Activated B cell treated with CpG ODN at 0.5 μM for 24 hours (primary cell): Measurements from ENCODE around the gene MUCL3. TPM values are rescaled to one million over a fixed set of nuclear protein-coding genes. Genes with fewer than 3 reads are reported as not detected.
A peak's percentile ranks its signal among the peaks of the same experiment; 100 is the strongest.
"Not testable (repeated sequence)": the region's sequence is repeated elsewhere in the genome, so short reads cannot be mapped to it uniquely, and the experiment has no call there.

Experiments used
- ATAC-seq: fragments of 200-7000 bp; cut with Tn5 transposase; one replicate; pipeline ENCODE4 v1.10.0; 2021; ENCODE audit warnings: low read depth, mild to moderate bottlenecking, moderate library complexity
- CTCF ChIA-PET: fragments of 350-600 bp; sonication (Branson Sonifier 250); formaldehyde crosslinking; loops from one replicate; lab custom pipeline; 2021; ENCODE audit warnings: antibody characterized with exemption; lab: Charles Lee
- POLR2A ChIA-PET: fragments of 350-600 bp; sonication (Branson Sonifier 250); formaldehyde crosslinking; loops from one replicate; lab custom pipeline; 2021; ENCODE audit warnings: antibody characterized with exemption; lab: Charles Lee
- DNase-seq: peaks from one replicate; pipeline ENCODE4 v3.0.0; 2022
- H3K27ac Mint-ChIP-seq: one replicate; pipeline ENCODE4 v1.8.0; 2020; ENCODE audit warnings: mixed read lengths
- H3K27me3 Mint-ChIP-seq: one replicate; pipeline ENCODE4 v1.8.0; 2021; ENCODE audit warnings: mixed read lengths
- H3K36me3 Mint-ChIP-seq: one replicate; pipeline ENCODE4 v1.8.0; 2021; ENCODE audit warnings: low read depth, mixed read lengths
- H3K4me1 Mint-ChIP-seq: one replicate; pipeline ENCODE4 v1.8.0; 2021; ENCODE audit warnings: mixed read lengths
- H3K4me3 Mint-ChIP-seq: one replicate; pipeline ENCODE4 v1.8.0; 2020; ENCODE audit warnings: mild to moderate bottlenecking, mixed read lengths
- H3K9me3 Mint-ChIP-seq: one replicate; pipeline ENCODE4 v1.8.0; 2020; ENCODE audit warnings: mixed read lengths
- CTCF ChIP-seq: fragments of 200-600 bp; IDR thresholded peaks from one replicate; pipeline ENCODE4 v1.8.0; 2022; ENCODE audit warnings: antibody characterized with exemption, mild to moderate bottlenecking
- intact Hi-C: fragments of 100-400 bp; cut with micrococcal nuclease; formaldehyde crosslinking; loops from one replicate; pipeline ENCODE4 v1.15.1; 2024
- total RNA-seq: library from RNA; stranded (reverse); gene quantifications from 2 replicates; pipeline ENCODE4 v1.2.3, GENCODE V29; 2022

Gene MUCL3
- total RNA-seq, 1 donor from 2014 or later: not detected

- H3K9me3 Mint-ChIP-seq: no peaks in the 10 kb centered on the region
- no peaks in the 10 kb centered on the region for H3K27me3 Mint-ChIP-seq
- ChIA-PET POLR2A (no interaction called here), CTCF (no interaction called here)
- intact Hi-C loops: loop anchor here (10.0 kb wide), 1 partner anchor 438 kb away; no protein-coding TSS in a partner anchor
- H3K4me3 Mint-ChIP-seq: no peak overlapping the region
- H3K36me3 Mint-ChIP-seq: peaks cover 25% of the 10 kb centered on the region
- peak overlapping the region; percentile 57 for H3K27ac Mint-ChIP-seq
- ATAC-seq (no peak), DNase-seq (no peak)
- H3K4me1 Mint-ChIP-seq: peaks cover 24% of the 10 kb centered on the region
- TF ChIP-seq CTCF: no peak
Measured at GRCh38 chr6:30902709-30903108, 38.1 kb upstream of the MUCL3 start.

- Mint-ChIP-seq H3K36me3 (peaks cover 22% of the 10 kb centered on the region), H3K9me3 (no peaks in the 10 kb centered on the region), H3K27ac (no peak overlapping the region), H3K4me1 (peaks cover 29% of the 10 kb centered on the region), H3K27me3 (no peaks in the 10 kb centered on the region), H3K4me3 (no peak overlapping the region)
- ChIA-PET POLR2A (interaction anchor here (0.7 to 1.7 kb wide), 3 partner anchors 10 to 234 kb away, joined by 7 to 10 read pairs (median 8); partner anchors contain the start of gene VARS2), CTCF (interaction anchor here (1.2 kb wide), 1 partner anchor 11 kb away, joined by 4 read pairs; the partner anchor contains the start of gene VARS2)
- no peak for DNase-seq
- ATAC-seq: no peak
- no peak for TF ChIP-seq CTCF
- intact Hi-C loops: loop anchor here (10.0 kb wide), 1 partner anchor 438 kb away; no protein-coding TSS in a partner anchor
Measured at GRCh38 chr6:30903236-30903635, 37.5 kb upstream of the MUCL3 start.

GRCh38 chr6:30907290-30907757, 33.4 kb upstream of the MUCL3 start:
- H3K36me3 Mint-ChIP-seq: peaks cover 31% of the 10 kb centered on the region
- peak overlapping the region; percentile 97 for H3K4me3 Mint-ChIP-seq
- intact Hi-C loops: loop anchor here (5.0 to 10.0 kb wide), 2 partner anchors 225 to 443 kb away; no protein-coding TSS in a partner anchor
- H3K4me1 Mint-ChIP-seq: peaks cover 33% of the 10 kb centered on the region
- POLR2A ChIA-PET: interaction anchor here (0.6 to 2.1 kb wide), 7 partner anchors 23 to 460 kb away, joined by 3 to 10 read pairs (median 6); partner anchors contain the start of genes DDR1 and MDC1
- ATAC-seq, H3K9me3 Mint-ChIP-seq, H3K27me3 Mint-ChIP-seq, DNase-seq, CTCF ChIA-PET: not testable (repeated sequence)
- H3K27ac Mint-ChIP-seq: peak overlapping the region; percentile 69

- Mint-ChIP-seq H3K36me3 (peaks cover 35% of the 10 kb centered on the region), H3K27ac (peak within 1 kb of the TSS; percentile 69), H3K4me1 (peaks cover 26% of the 10 kb centered on the region), H3K9me3 (no peaks in the 10 kb centered on the region), H3K4me3 (peak within 1 kb of the TSS; percentile 97), H3K27me3 (no peaks in the 10 kb centered on the region)
- TF ChIP-seq CTCF: no peak
- intact Hi-C loops: loop anchor here (1.0 to 10.0 kb wide), 3 partner anchors 25 to 443 kb away; no protein-coding TSS in a partner anchor
- ATAC-seq: peak; percentile 97
- CTCF ChIA-PET: no interaction called here
- DNase-seq: peak; percentile 76
- POLR2A ChIA-PET: interaction anchor here (0.6 to 2.1 kb wide), 7 partner anchors 24 to 459 kb away, joined by 3 to 10 read pairs (median 5); partner anchors contain the start of genes DDR1 and MDC1
Measured at GRCh38 chr6:30907758-30908591, 32.8 kb upstream of the MUCL3 start, which contains the start of gene GTF2H4. Gene GTF2H4 (plus strand): TSS chr6:30908207.

GRCh38 chr6:30908700-30909099, 32.1 kb upstream of the MUCL3 start:
- TF ChIP-seq CTCF: no peak
- no peak for ATAC-seq
- peak overlapping the region; percentile 97 for H3K4me3 Mint-ChIP-seq
- no peaks in the 10 kb centered on the region for H3K9me3 Mint-ChIP-seq
- DNase-seq: no peak
- intact Hi-C loops: loop anchor here (1.0 to 10.0 kb wide), 3 partner anchors 25 to 444 kb away; no protein-coding TSS in a partner anchor
- ChIA-PET CTCF (no interaction called here), POLR2A (interaction anchor here (1.3 to 1.5 kb wide), 2 partner anchors 25 to 30 kb away, joined by 3 to 10 read pairs; partner anchors contain the start of gene DDR1)
- H3K4me1 Mint-ChIP-seq: peaks cover 26% of the 10 kb centered on the region
- peaks cover 38% of the 10 kb centered on the region for H3K36me3 Mint-ChIP-seq
- H3K27ac Mint-ChIP-seq: no peak overlapping the region
- no peaks in the 10 kb centered on the region for H3K27me3 Mint-ChIP-seq

- peaks cover 37% of the 10 kb centered on the region for H3K4me1 Mint-ChIP-seq
- CTCF ChIA-PET, H3K27me3 Mint-ChIP-seq, H3K27ac Mint-ChIP-seq, H3K4me3 Mint-ChIP-seq, DNase-seq, ATAC-seq, intact Hi-C loops, H3K9me3 Mint-ChIP-seq: not testable (repeated sequence)
- H3K36me3 Mint-ChIP-seq: peaks cover 40% of the 10 kb centered on the region
- POLR2A ChIA-PET: interaction anchor here (0.6 kb wide), 1 partner anchor 345 kb away, joined by 6 read pairs; no protein-coding TSS in a partner anchor
Measured at GRCh38 chr6:30910473-30910872, 30.3 kb upstream of the MUCL3 start.
